ENCODE measurements around the gene ZNF512B.

- TF ChIP-seq CTCF (IDR thresholded peaks at IDR 0.05; ENCODE audit: extremely low read depth in 1 of 2, insufficient read depth in 1 of 2, low read depth in 1 of 2, low read length in 2 of 2) (no peak), POLR2AphosphoS5 (IDR thresholded peaks at IDR 0.05; ENCODE audit: insufficient read depth, low read depth, low read length) (no peak), EZH2 (IDR thresholded peaks at IDR 0.05; ENCODE audit: borderline replicate concordance, low read depth, low read length, severe bottlenecking) (no peak), JUN (IDR thresholded peaks at IDR 0.05; ENCODE audit: borderline replicate concordance, insufficient read depth, insufficient read length, low read depth) (no peak), POLR2A (IDR thresholded peaks at IDR 0.05; ENCODE audit: low read depth, low read length) (no peak)
- TF ChIP-seq, protein P1, sequence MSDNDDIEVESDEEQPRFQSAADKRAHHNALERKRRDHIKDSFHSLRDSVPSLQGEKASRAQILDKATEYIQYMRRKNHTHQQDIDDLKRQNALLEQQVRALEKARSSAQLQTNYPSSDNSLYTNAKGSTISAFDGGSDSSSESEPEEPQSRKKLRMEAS (IDR thresholded peaks at IDR 0.05; ENCODE audit: insufficient read depth, insufficient read length), result no peak
Observed at GRCh38 chr20:63917811-63918210, 51.9 kb downstream of the ZNF512B start.

All from endothelial cell of umbilical vein (primary cell).